GM23248 (cell line): ENCODE results near the gene TRPM2. TPM values are rescaled to one million over a fixed set of nuclear protein-coding genes. Genes with fewer than 3 reads are reported as not detected.

Experiments
- DNase-seq: peaks from one replicate; pipeline ENCODE4 v3.0.0-alpha.2; 2015
- H2AFZ ChIP-seq: fragments of 200-600 bp; sonication (generic); 2 replicates; pipeline ENCODE4 v1.6.1; 2016; ENCODE audit warnings: antibody characterized with exemption
- H3F3A ChIP-seq: fragments of 200-600 bp; sonication (generic); 2 replicates; pipeline ENCODE4 v1.6.1; 2016; ENCODE audit warnings: mild to moderate bottlenecking, antibody characterized with exemption, mixed run types; ENCODE audit not compliant: insufficient read depth
- H3K27ac ChIP-seq: fragments of 200-600 bp; sonication (generic); 2 replicates; pipeline ENCODE4 v1.5.1; 2016; ENCODE audit warnings: mild to moderate bottlenecking
- H3K27me3 ChIP-seq: fragments of 200-600 bp; sonication (generic); replicated peaks from 2 replicates; pipeline ENCODE4 v1.6.1; 2016; ENCODE audit warnings: mild to moderate bottlenecking; ENCODE audit not compliant: insufficient read depth
- H3K36me3 ChIP-seq: fragments of 200-600 bp; sonication (generic); 2 replicates; pipeline ENCODE4 v1.6.1; 2016; ENCODE audit warnings: low read depth, mild to moderate bottlenecking
- H3K4me1 ChIP-seq: fragments of 200-600 bp; sonication (generic); 2 replicates; pipeline ENCODE4 v1.6.1; 2016; ENCODE audit warnings: mild to moderate bottlenecking; ENCODE audit not compliant: insufficient read depth
- H3K4me2 ChIP-seq: fragments of 200-600 bp; sonication (generic); one replicate; pipeline ENCODE4 v1.6.1; 2016; ENCODE audit warnings: mild to moderate bottlenecking; ENCODE audit not compliant: unreplicated experiment
- H3K4me3 ChIP-seq: fragments of 200-600 bp; sonication (generic); 2 replicates; pipeline ENCODE4 v1.5.1; 2016; ENCODE audit warnings: mild to moderate bottlenecking
- H3K79me2 ChIP-seq: fragments of 200-600 bp; sonication (generic); 2 replicates; pipeline ENCODE4 v1.6.1; 2016; ENCODE audit warnings: mild to moderate bottlenecking; ENCODE audit not compliant: insufficient read depth
- H3K9ac ChIP-seq: fragments of 200-600 bp; sonication (generic); 2 replicates; pipeline ENCODE4 v1.6.1; 2016; ENCODE audit warnings: mild to moderate bottlenecking
- H3K9me2 ChIP-seq: fragments of 200-600 bp; sonication (generic); 2 replicates; pipeline ENCODE4 v1.6.1; 2016; ENCODE audit warnings: mixed run types, mild to moderate bottlenecking, moderate library complexity; ENCODE audit not compliant: insufficient read depth
- H3K9me3 ChIP-seq: fragments of 200-600 bp; sonication (generic); one replicate; pipeline ENCODE4 v1.6.1; 2017; ENCODE audit warnings: low read depth
- H4K20me1 ChIP-seq: fragments of 200-600 bp; sonication (generic); 2 replicates; pipeline ENCODE4 v1.6.0; 2016; ENCODE audit not compliant: insufficient read depth
- EZH2 ChIP-seq: fragments of 200-600 bp; sonication (generic); IDR thresholded peaks from 2 replicates; pipeline ENCODE4 v1.6.1; 2018; ENCODE audit warnings: antibody characterized with exemption, mild to moderate bottlenecking; ENCODE audit not compliant: insufficient read depth, poor library complexity, severe bottlenecking
- EZH2phosphoT487 ChIP-seq: fragments of 200-600 bp; sonication (generic); IDR thresholded peaks from 2 replicates; pipeline ENCODE4 v1.6.1; 2018; ENCODE audit warnings: antibody characterized with exemption, moderate library complexity, mild to moderate bottlenecking, low read depth; ENCODE audit not compliant: insufficient read depth
- WGBS, 2 experiments: methylation state at CpG; one replicate each; pipeline ENCODE4 v1.1.6; 2015 to 2017; ENCODE audit warnings: low lambda C conversion rate in 2 of 2, low coverage in 1 of 2; ENCODE audit errors: missing lambda C conversion rate in 2 of 2; 5-methylcytosine and 5-hydroxymethylcytosine counted together
- in situ Hi-C: fragments of 300-500 bp; cut with MboI; formaldehyde crosslinking; loops from 2 replicates; pipeline ENCODE4 v1.15.0; 2020
- polyA plus RNA-seq: library from polyadenylated mRNA; unstranded; fragments of >200 nt; fragmentation: Nextera tagmentation; extraction: Ambion mirVana; gene quantifications from 2 replicates; pipeline ENCODE4 v1.2.1, GENCODE V29; 2016
- total RNA-seq: library from RNA; depleted of rRNA; stranded (reverse); fragments of >200 nt; shearing (Covaris generic); gene quantifications from 2 replicates; pipeline ENCODE4 v1.2.3, GENCODE V29; 2014

TRPM2 gene
- total and polyA plus RNA-seq, 2 experiments from 2014 or later, result 0.22 TPM; not detected in 1

DNA sequence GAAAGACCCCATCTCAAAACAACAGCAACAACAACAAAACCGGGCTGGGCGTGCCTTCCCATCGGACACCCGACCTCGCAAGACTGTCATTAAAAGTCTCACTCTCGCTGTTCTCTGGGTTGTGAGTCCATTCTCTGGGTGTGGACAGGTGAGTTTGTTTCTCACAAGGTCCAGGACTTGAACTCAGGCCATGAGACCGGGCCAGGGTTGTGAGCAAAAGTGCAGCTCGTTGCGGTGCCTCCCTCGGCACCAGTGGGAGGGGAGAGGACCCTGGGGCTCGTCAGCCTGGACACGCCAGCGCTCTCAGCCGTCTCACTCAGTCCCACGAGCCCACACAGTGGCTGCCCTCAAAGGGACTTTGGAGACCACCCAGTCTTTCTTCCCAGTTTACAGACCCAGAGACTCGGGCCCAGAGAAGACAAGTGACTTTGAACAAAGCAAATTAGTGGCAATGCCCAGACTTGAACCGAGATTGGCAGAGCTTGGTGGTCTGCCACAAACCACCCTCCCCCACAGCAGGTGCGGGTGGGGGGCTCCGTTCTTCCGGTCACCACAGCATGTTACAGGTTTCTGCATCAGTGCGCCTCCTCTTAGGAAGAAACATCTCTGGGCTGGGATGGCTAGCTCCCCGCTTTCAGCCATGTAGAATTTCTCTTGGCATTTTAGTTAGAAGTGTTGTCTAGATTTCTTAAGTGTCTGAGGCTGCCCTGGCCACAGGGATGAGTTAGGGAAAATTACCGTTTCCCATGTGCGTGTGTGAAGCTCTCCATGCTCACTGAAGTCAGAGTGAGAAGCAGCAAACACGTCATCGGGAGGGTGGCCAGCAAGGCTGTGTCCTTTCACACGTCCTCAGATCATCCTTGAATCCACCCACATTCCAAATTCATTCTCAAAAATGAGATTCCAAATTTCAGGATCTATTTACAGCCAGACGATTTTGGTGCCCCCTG is 130.1 kb downstream of the TRPM2 start:
- peak; percentile 71 for DNase-seq
- no peak for TF ChIP-seq EZH2phosphoT487
- no peak for TF ChIP-seq EZH2
- H3F3A ChIP-seq, result no peaks in the 10 kb centered on the region
- no peaks in the 10 kb centered on the region for H3K9me3 ChIP-seq
- no peaks in the 10 kb centered on the region for H3K9me2 ChIP-seq
- H3K4me1 ChIP-seq, result no peaks in the 10 kb centered on the region
- H3K9ac ChIP-seq, result no peak overlapping the region
- H4K20me1 ChIP-seq, result no peaks in the 10 kb centered on the region
- H2AFZ ChIP-seq, result no peak overlapping the region
- no peak overlapping the region for H3K4me2 ChIP-seq
- 47 to 48% methylated on average over 28 of the region's 28 CpGs for WGBS, 2 experiments
- H3K27ac ChIP-seq, result no peak overlapping the region
- H3K4me3 ChIP-seq, result no peak overlapping the region
- no peaks in the 10 kb centered on the region for H3K79me2 ChIP-seq
- H3K27me3 ChIP-seq, result peaks cover 6% of the 10 kb centered on the region; the same call in 1 of the 2 replicates
- no peaks in the 10 kb centered on the region for H3K36me3 ChIP-seq
- in situ Hi-C loops, result no loop called here

GRCh38 chr21:44484498-44485253 is 131.3 kb downstream of the TRPM2 start:
- in situ Hi-C loops, result no loop called here
- H3K4me3 ChIP-seq, result no peak overlapping the region
- H3K4me1 ChIP-seq, result no peaks in the 10 kb centered on the region
- no peak overlapping the region for H3K4me2 ChIP-seq
- no peaks in the 10 kb centered on the region for H3F3A ChIP-seq
- H3K9me3 ChIP-seq, result no peaks in the 10 kb centered on the region
- no peak overlapping the region for H3K27ac ChIP-seq
- no peaks in the 10 kb centered on the region for H3K79me2 ChIP-seq
- 59 to 82% methylated on average over 9 to 43 of the region's 43 CpGs for WGBS, 2 experiments
- peaks cover 6% of the 10 kb centered on the region; the same call in 1 of the 2 replicates for H3K27me3 ChIP-seq
- H2AFZ ChIP-seq, result no peak overlapping the region
- H3K9me2 ChIP-seq, result no peaks in the 10 kb centered on the region
- H3K36me3 ChIP-seq, result no peaks in the 10 kb centered on the region
- DNase-seq, result no peak
- no peaks in the 10 kb centered on the region for H4K20me1 ChIP-seq
- TF ChIP-seq EZH2 (no peak), EZH2phosphoT487 (no peak)
- H3K9ac ChIP-seq, result no peak overlapping the region

- H2AFZ ChIP-seq, result no peak overlapping the region
- in situ Hi-C loops, result no loop called here
Measured at GRCh38 chr21:44485254-44485793, 131.9 kb downstream of the TRPM2 start.

GRCh38 chr21:44485796-44486195 is 132.4 kb downstream of the TRPM2 start:
- Histone ChIP-seq H3K4me1 (no peaks in the 10 kb centered on the region), H3K9me3 (no peaks in the 10 kb centered on the region), H3K9ac (no peak overlapping the region), H2AFZ (no peak overlapping the region), H3K27me3 (peaks cover 6% of the 10 kb centered on the region; the same call in 1 of the 2 replicates), H4K20me1 (no peaks in the 10 kb centered on the region), H3K4me3 (no peak overlapping the region), H3K4me2 (no peak overlapping the region), H3F3A (no peaks in the 10 kb centered on the region), H3K27ac (no peak overlapping the region), H3K36me3 (no peaks in the 10 kb centered on the region), H3K9me2 (no peaks in the 10 kb centered on the region), H3K79me2 (no peaks in the 10 kb centered on the region)
- in situ Hi-C loops, result no loop called here
- DNase-seq, result no peak
- no peak for TF ChIP-seq EZH2phosphoT487
- TF ChIP-seq EZH2, result no peak
- 70 to 77% methylated on average over 10 of the region's 10 CpGs for WGBS, 2 experiments

More at GRCh38 chr21:44485254-44485793, 131.9 kb downstream of the TRPM2 start:
- Histone ChIP-seq H3K79me2 (no peaks in the 10 kb centered on the region), H3K9ac (no peak overlapping the region), H3K9me2 (no peaks in the 10 kb centered on the region), H3K36me3 (no peaks in the 10 kb centered on the region), H3K27ac (no peak overlapping the region), H3K4me3 (no peak overlapping the region), H3K27me3 (peaks cover 6% of the 10 kb centered on the region; the same call in 1 of the 2 replicates), H3F3A (no peaks in the 10 kb centered on the region), H3K4me1 (no peaks in the 10 kb centered on the region), H3K4me2 (no peak overlapping the region), H3K9me3 (no peaks in the 10 kb centered on the region), H4K20me1 (no peaks in the 10 kb centered on the region)
- 74% methylated on average over 24 to 25 of the region's 25 CpGs for WGBS, 2 experiments
- TF ChIP-seq EZH2phosphoT487, result no peak
- no peak for TF ChIP-seq EZH2
- no peak for DNase-seq
